Measurements from ENCODE around the gene NECTIN2.
A peak's percentile ranks its signal among the peaks of the same experiment; 100 is the strongest.

NECTIN2 gene

DNA sequence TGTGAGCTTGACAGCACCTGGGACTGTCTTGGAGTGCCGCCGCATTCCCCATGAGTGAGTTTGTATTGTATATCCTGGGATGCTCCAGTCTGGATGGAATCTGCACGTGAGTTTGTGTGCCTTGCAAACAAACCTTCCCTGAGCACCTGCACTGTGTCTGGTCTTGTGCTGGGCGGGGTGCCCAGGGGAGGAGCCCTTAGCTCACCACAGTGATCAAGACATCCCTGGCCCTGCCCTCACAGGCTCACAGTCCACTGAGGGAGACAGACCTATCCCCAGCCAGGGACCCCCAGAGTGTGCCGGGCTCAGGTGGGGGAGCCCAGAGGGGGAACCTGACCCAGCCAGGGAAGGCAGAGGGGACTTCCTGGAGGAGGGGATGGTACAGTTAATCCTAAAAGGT is 38.9 kb upstream of the NECTIN2 start:
- TF ChIP-seq CTCF (IDR thresholded peaks at IDR 0.05; ENCODE audit: control insufficient read depth, extremely low read depth, insufficient read depth): no peak
- no peak overlapping the region for H3K4me3 ChIP-seq (ENCODE audit: low read depth, low read length)
- peak; percentile 89 for DNase-seq (ENCODE audit: low read depth)

DNA sequence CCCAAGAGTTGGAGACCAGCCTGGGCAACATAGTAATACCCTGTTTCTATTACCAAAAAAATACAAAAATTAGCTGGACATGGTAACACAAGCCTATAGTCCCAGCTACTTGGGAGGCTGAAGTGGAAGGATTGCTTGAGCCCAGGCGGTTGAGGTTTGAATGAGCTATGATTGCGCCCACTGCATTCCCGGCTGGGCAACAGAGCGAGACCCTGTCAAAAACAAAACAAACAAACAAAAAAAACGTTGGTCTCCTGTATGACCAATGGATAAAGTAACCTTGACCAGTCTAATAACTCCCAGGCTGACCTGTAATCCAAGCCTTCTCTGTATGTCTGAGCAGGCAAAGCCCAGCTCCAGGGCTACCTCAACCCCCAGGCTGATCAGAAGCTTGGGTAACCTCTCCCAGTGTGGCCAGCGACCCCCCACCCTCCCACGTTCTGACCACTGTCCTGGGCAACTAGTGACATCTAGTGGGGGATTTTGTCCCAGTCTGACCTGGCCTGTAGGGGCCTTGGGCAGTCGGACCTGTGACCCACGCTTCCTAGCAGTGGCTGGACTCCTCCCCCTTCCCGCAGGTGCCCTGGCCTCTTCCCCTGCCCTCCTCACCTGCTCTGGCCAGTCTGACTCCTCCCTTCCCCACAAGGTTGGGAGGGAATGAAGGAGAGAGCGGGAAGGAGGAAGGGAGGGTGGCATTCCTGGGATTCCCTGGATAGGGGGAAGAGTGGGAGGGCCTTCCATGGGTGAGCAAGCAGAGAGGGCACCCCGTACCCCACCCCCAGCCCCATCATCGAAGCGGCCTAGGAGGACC is 38.2 kb upstream of the NECTIN2 start:
- peak; percentile 54 for DNase-seq (ENCODE audit: low read depth)
- no peak overlapping the region for H3K4me3 ChIP-seq (ENCODE audit: low read depth, low read length)
- TF ChIP-seq CTCF (IDR thresholded peaks at IDR 0.05; ENCODE audit: control insufficient read depth, extremely low read depth, insufficient read depth): peak; percentile 45

- no peak for DNase-seq (ENCODE audit: low read depth)
- TF ChIP-seq CTCF (IDR thresholded peaks at IDR 0.05; ENCODE audit: control insufficient read depth, extremely low read depth, insufficient read depth): no peak
- H3K4me3 ChIP-seq (ENCODE audit: low read depth, low read length): peak within 1 kb of the TSS; percentile 64
Measured at GRCh38 chr19:44808463-44809371, 37.4 kb upstream of the NECTIN2 start, which contains the start of gene BCAM. Gene BCAM, plus strand, starts transcription at chr19:44809103. Its CDS starts 22 bp downstream, at chr19:44809125.

DNA sequence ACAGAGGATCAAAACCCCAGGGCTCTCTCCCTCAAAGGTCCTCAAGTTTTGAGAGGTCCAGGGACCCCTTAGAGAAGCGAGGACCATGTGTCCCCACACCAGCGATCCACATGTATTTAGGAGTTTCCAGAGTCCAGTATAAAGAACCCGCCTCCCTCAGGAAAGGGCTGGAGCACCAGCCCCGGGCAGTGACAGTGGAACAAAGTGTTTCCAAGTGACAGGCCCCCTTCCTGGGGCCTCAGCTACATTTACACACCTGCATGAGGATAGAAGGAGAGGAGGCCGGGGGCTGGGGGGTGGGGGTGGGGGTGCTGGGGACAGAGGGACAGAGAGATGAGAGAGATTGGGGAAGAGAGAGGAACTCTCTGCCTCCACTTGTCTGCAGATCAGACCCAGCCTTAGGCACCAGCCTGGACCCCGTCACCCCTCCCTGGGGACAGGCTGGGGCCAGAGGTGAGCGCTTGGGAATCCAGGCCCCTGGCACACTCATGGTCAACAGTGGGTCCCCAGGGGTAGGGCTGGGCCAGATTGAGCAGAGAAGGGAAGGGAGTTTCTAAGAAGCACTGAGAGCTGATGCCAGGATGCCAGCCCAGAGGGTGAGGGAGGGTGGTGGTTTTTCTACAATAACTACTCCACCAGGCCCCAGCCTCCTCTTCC is 36.4 kb upstream of the NECTIN2 start:
- peak overlapping the region; percentile 64 for H3K4me3 ChIP-seq (ENCODE audit: low read depth, low read length)
- no peak for TF ChIP-seq CTCF (IDR thresholded peaks at IDR 0.05; ENCODE audit: control insufficient read depth, extremely low read depth, insufficient read depth)
- DNase-seq (ENCODE audit: low read depth): no peak

GRCh38 chr19:44810234-44811121 is 35.6 kb upstream of the NECTIN2 start:
- no peak for DNase-seq (ENCODE audit: low read depth)
- no peak overlapping the region for H3K4me3 ChIP-seq (ENCODE audit: low read depth, low read length)
- TF ChIP-seq CTCF (IDR thresholded peaks at IDR 0.05; ENCODE audit: control insufficient read depth, extremely low read depth, insufficient read depth): no peak

DNA sequence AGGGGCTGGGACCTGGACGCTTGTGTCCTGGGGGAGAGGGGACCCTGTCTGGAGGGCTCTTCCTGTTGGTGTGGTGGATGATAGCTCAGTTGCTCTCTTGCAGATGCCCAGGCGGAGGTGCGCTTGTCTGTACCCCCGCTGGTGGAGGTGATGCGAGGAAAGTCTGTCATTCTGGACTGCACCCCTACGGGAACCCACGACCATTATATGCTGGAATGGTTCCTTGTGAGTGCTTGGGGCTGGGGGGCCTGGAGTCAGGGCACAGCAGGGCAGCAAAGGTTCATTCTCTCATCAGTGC is 35.0 kb upstream of the NECTIN2 start:
- H3K4me3 ChIP-seq (ENCODE audit: low read depth, low read length): no peak overlapping the region
- no peak for TF ChIP-seq CTCF (IDR thresholded peaks at IDR 0.05; ENCODE audit: control insufficient read depth, extremely low read depth, insufficient read depth)
- DNase-seq (ENCODE audit: low read depth): no peak

Data from LNCaP clone FGC (cell line).